Measurements from ENCODE around the gene B3GALT6.
"Not testable (repeated sequence)": the region's sequence is repeated elsewhere in the genome, so short reads cannot be mapped to it uniquely, and the experiment has no call there.

The B3GALT6 gene

GRCh38 chr1:1245178-1245816 lies 13.3 kb downstream of the B3GALT6 start:
- DNase-seq, result no peak

DNA sequence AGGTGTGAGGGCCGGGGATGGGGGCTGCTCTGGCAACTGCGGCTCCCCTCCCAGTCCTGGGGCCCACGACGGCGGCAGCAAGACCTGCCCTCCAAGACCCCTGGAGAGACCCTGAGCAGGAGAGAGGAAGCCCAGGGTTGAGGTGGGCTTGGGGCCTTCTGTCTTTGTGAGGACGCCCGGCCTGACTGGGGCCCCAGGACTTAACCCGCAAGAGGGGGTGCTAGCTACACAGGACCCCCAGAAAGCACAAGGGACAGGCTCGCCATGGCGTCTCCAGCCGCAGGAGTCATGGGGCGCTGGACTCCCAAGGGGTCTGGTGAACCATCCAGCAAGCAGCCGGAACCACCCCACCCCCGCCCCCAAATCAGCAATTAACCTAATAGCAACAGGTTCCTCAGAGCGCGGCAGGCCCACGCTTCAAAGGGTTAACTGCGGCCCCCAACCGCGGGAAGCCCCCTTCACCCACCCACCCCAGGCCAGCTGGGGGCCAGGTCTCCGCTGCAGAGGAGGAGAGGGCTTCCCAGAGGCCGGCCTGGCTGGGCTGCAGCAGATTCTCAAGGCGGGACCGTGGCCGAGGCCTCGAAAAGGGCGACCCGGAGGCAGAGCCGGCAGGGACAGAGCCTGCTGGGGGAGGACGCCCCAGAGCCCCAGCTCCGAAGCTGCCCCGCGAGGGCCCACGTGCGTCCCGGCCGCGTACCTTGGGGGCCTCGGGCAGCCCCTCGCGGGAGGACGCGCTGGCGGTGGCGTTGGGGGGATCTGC lies 14.0 kb downstream of the B3GALT6 start:
- DNase-seq, result no peak

DNA sequence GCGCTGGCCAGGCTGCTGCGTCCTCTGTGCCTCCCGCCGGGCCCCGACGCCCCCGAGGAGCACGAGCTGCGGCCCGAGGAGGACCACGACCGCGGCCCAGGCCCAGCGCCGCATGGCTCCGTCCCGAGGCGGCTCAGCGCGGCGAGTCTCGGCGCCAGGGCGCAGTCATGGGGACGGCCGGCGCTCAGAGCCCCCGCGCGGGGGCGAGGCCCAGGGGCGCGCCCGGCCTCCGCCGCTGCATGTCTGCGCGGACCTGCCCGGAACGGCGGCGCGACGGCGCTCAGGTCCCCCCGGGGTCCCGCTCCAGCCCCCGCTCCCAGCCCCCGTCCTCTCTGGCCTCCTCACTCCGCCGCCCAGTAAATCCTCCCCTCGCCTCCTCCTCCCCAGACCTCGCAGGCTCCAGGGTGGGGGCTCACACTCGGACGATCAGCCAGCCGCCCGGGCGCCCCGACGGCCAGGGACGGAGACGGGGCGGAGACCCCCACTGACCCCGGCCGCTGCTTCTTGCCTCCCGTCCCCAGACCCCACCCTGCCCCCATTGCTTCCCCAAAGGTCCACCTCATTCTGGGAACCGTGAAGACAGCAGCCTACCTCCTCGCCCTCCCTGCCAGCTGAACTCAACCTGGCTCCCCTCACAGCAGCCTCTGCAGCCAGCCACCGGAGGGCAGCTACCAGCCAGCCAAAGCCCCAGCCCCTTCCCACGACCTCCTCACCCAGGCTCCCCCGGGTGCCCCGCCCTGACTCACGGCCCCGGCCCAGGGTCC lies 14.7 kb downstream of the B3GALT6 start, which contains the start of gene C1QTNF12:
Gene C1QTNF12, minus strand, starts transcription at position 146 of the 764 bp plus-strand sequence. Its CDS starts 32 bp downstream, at position 114.
- DNase-seq, result no peak

DNA sequence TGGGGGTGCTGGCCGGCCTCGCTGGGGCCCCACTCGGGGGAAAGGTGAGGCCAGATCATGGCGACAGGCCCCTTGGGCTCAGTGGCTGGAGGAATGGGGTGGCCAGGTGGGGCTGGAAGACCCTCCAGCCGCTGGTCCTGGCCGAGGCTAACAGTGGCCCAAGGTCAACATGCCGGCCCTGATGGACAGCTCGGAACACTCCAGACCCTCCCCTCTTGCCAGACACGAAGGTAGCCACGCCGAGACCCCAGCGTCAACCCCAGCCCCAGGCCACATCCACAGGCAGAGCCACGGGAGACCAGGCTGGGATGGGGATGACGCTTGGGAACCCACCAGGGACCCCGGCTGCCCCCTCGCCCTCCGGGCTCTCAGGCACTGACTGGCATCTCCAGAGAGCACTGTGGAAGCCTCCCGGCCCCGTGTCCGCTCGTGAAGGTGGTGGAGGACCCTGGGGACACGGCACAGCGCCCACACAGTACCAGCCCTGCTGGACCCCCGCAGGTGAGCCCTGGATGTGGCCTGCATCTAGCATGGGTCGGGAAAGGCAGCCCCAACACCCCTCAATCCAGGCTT lies 15.4 kb downstream of the B3GALT6 start:
- no peak for DNase-seq

GRCh38 chr1:1248009-1248913 lies 16.2 kb downstream of the B3GALT6 start:
- DNase-seq, result not testable (repeated sequence)

DNA sequence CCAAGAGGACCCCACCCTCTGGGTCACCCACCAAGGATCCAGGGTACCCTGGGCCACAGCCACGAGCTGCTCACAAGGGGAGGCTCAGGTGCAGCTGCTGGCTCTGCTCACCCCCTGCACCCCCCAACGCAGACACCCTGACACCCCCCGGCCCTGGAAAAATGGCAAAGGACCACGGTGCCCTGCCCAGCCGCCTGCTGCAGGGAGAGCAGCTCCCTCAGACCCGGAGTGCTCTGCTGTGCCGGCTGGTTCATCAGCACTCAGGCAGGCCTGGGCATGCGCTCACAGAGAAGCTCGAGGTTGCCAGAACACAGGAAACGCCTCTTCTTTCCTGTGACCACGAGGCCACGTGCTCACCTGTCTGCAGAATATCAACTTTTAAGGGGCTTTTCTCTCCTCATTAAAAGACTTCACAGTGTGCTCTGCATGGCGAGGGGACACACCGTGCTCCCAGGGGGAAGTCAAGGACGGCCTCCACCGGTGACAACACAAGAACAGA lies 18.8 kb downstream of the B3GALT6 start:
- no peak for DNase-seq

DNA sequence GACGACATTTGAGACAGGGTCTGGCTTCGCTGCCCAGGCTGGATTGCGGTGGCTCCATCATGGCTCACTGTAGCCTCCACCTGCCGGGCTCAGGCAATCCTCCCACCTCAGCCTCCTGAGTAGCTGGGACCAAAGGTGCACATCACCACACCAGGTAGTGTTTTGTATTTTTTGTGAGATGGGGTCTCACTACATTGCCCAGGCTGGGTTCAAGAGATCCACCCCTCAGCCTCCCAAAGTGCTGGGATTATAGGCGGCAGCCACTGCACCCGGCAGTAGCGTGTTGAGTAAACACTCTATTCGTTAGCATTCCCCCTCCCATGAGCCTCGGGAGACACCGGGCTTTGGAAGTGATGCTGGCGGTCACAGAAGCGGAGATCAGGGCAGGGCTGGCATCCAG lies 21.3 kb downstream of the B3GALT6 start:
- no peak for DNase-seq

DNA sequence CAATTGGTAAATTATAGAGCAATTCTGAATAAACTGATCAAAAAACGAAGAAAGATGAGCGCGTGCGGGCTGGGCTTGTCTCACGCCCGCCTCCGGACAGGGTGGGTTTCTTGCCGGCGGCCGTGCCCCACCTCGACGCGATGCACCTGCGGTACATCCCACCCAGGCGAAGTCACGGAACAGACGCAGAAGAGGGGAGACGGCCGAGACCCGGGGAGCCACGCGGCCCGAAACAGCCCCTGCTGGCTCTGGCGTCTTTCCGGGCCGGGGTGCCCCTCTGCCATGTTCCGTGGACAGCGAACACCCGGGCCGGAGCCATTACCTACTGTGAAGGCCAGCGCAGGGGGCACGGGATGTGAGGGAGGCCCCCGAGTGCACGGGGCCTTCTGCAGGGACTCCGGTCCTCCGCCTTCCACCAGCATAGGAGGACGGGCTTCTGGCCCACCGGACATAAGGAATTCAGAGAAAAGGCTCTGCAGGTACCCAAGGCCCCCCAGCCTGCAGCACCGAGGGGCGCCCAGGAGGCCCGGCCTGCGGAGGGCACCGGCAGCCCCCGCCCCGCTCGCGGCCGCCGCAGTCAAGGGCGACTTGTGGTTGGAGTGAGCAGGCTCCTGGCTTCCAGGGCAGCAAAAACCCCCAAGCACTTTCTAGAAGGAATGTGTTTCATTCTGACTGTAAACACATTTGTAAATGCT lies 22.1 kb downstream of the B3GALT6 start:
- DNase-seq, result no peak

DNA sequence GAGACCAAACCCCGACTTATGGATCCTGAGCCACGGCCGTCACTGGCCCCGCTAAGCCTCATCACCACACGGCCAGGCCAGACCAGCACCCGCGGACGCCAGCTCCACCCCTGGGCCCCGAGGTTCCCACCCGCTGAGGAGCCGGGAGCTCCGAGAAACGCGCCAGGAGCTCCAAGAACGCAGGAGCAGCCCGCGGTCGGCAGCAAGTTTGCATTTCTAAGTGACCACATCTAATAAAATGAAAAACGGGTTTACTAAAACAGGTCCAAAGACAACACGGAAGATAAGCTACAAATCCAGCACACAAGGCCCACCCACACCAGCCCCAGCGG lies 22.6 kb downstream of the B3GALT6 start:
- no peak for DNase-seq

- no peak for DNase-seq
Observed at GRCh38 chr1:1255078-1255477, 23.0 kb downstream of the B3GALT6 start.

DNA sequence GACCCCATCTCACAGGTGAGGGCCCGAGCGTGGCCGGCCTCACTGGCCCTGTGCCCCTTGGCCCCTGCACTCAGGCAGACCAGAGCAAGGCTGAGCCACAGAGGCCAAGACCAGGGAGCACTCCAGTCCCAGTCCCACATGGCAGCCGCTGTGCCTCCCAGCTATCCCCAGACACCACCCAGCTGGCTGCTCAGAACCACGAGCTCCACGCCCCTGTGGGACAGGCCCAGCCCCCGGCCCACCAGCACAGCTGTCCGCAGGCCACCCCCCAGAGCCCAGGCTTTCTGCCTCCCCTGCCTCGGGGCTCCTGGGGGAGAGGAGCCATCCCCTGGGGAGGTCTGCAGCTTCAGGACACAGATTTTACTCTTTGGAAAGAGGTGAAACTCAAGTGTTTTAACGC lies 23.6 kb downstream of the B3GALT6 start:
- no peak for DNase-seq

GRCh38 chr1:1256956-1257871 lies 25.2 kb downstream of the B3GALT6 start:
- no peak for DNase-seq

GRCh38 chr1:1259119-1259488 lies 27.1 kb downstream of the B3GALT6 start:
- DNase-seq, result no peak

- DNase-seq, result no peak
Observed at GRCh38 chr1:1259540-1259939, 27.5 kb downstream of the B3GALT6 start.

- DNase-seq, result peak; percentile 55
Observed at GRCh38 chr1:1259951-1260600, 28.0 kb downstream of the B3GALT6 start.

DNA sequence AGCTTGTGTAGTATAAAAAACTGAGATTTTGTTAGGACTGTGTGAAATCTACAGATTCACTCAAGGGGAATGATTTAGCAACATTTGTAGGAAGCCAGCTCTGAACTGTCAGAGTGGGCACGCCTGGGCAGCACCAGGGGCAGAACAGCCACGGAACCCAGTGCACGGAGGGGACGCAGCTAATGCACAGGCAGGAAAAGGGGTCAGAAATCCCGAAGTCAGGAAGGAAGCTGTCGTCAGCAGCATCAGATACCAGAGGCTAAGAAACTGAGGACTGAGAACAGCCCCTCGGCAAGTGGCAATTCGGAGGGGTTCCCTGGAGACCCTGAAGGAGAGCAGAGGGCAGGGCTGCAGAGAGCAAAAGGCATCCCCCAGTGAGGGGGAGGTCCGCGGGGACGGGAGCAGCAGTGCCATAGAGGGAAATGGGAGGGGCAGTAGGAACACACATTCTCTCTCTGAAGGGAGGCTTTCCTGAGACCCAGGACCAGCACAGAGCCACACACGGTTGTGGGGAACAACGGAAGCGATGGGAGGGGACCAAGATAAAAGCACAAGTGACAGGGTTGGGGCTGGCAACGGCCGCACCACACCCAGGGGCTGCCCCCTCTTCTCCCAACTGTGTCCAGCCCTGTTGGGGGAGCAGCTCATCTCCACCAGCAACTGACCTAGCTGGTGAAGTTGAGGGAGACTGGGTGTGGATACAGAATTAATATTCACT lies 29.0 kb downstream of the B3GALT6 start:
- DNase-seq, result no peak

GRCh38 chr1:1262071-1262470 lies 30.0 kb downstream of the B3GALT6 start:
- no peak for DNase-seq

GRCh38 chr1:1262758-1263157 lies 30.7 kb downstream of the B3GALT6 start:
- no peak for DNase-seq

DNA sequence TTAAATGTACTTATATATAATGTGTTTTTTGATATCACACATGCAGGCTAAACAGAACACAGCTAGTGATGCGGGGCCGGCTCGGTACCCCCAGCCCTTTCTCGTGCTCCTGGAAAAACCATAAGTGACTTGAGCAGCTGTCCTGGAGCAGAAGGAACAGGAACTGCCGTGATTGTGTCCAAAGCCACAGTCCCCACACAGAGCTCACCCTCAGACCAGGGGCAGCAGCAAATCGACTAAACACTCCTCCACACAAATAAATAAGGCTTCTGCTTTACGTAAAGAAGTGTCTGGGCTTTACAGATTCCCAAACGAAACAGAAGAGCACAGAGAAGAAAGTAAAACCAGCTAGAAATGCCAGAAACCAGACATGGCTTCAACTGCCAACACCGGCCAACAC lies 32.0 kb downstream of the B3GALT6 start:
- no peak for DNase-seq

Data from fibroblast of skin of scalp (primary cell).